Measurements from ENCODE around the gene UHRF1.

UHRF1 gene

DNA sequence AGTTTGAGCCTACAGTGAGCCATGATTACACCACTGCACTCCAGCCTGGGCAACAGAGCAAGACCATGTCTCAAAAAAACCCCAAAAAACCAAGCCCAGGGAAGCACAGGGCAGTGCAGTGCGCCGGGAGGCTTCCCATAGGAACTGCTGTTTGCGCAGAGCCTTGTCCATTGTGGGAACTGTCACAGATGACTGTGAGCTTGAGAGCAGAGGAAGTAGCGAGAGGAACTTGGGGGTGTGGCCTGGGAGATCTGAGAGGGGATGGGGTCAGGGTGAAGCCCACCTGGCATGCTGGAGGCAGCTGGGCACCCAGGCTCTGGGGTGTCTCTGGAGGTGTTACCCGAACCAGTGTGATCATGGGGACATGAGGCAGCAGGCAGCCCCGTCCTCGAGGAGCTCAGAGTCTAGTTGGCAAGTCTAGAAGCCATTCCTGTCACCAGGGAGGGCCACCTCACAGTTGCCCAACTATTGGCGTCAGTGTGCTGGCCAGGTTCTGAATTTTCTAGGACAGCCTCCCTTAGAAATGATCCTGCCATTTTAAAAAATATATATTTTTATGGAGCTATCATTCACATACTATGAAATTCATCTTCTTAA, 70.0 kb downstream of the UHRF1 start:
- in situ Hi-C loops (cut with MboI; ENCODE audit: low pct_unique_long_range_greater_than_20kb, low sequenced_read_pairs, unreplicated experiment), result no loop called here
- TF ChIP-seq CTCF (IDR thresholded peaks at IDR 0.05; ENCODE audit: extremely low read depth, insufficient read depth, missing control alignments), result no peak
- no peak for DNase-seq (ENCODE audit: low spot score)

GRCh38 chr19:4980067-4980466, 70.8 kb downstream of the UHRF1 start:
- DNase-seq (ENCODE audit: low spot score), result no peak
- no peak for TF ChIP-seq CTCF (IDR thresholded peaks at IDR 0.05; ENCODE audit: extremely low read depth, insufficient read depth, missing control alignments)
- in situ Hi-C loops (cut with MboI; ENCODE audit: low pct_unique_long_range_greater_than_20kb, low sequenced_read_pairs, unreplicated experiment), result no loop called here

- in situ Hi-C loops (cut with MboI; ENCODE audit: low pct_unique_long_range_greater_than_20kb, low sequenced_read_pairs, unreplicated experiment), result no loop called here
- no peak for DNase-seq (ENCODE audit: low spot score)
- no peak for TF ChIP-seq CTCF (IDR thresholded peaks at IDR 0.05; ENCODE audit: extremely low read depth, insufficient read depth, missing control alignments)
These were observed 71.8 kb downstream of the UHRF1 start for GRCh38 chr19:4980838-4981680.

- TF ChIP-seq CTCF (IDR thresholded peaks at IDR 0.05; ENCODE audit: extremely low read depth, insufficient read depth, missing control alignments), result no peak
- DNase-seq (ENCODE audit: low spot score), result no peak
- in situ Hi-C loops (cut with MboI; ENCODE audit: low pct_unique_long_range_greater_than_20kb, low sequenced_read_pairs, unreplicated experiment), result no loop called here
These were observed 72.3 kb downstream of the UHRF1 start for GRCh38 chr19:4981681-4981958.

DNA sequence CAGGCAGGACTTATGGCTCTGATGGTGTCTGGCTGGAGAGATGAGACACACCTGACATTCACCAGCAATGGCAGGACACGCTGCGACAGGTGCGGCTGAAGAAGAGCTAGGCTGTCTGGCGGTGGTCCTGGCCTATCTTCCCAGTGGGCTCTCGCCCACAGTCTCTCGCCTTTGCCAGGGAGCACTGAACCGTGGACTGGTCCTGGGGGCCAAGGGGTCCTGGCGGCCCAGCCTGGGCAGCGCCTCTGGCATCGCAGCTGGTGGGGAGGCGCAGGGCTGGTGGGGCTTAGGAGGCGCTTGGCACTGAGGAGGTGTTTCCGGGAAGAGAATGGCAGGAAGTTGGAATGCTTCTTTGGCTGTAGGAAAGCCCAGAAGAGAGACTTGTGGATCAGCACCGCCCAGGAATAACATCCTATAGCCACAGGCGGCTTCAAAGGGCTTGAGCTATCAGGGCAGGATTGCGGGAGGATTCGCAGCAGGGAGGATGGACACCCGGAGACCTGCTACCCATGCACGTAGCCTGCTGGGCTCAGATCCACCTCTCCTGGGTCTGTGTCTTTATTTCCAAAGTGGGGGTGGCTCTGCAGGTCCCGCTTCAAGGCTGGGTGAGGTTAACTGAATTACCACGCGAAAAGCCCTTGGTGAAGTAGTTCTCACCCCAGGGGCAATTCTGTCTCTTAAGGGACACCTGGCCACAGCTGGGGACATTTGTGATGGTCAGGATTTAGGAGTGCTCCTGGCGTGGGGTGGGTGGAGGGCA, 74.2 kb downstream of the UHRF1 start:
- TF ChIP-seq CTCF (IDR thresholded peaks at IDR 0.05; ENCODE audit: extremely low read depth, insufficient read depth, missing control alignments), result no peak
- in situ Hi-C loops (cut with MboI; ENCODE audit: low pct_unique_long_range_greater_than_20kb, low sequenced_read_pairs, unreplicated experiment), result no loop called here
- DNase-seq (ENCODE audit: low spot score), result no peak

- in situ Hi-C loops (cut with MboI; ENCODE audit: low pct_unique_long_range_greater_than_20kb, low sequenced_read_pairs, unreplicated experiment), result no loop called here
- no peak for DNase-seq (ENCODE audit: low spot score)
- no peak for TF ChIP-seq CTCF (IDR thresholded peaks at IDR 0.05; ENCODE audit: extremely low read depth, insufficient read depth, missing control alignments)
These were observed 74.7 kb downstream of the UHRF1 start for GRCh38 chr19:4984106-4984380.

Measured in GM13977 (cell line).